ENCODE results near the gene SIK1.
"Not testable (repeated sequence)": the region's sequence is repeated elsewhere in the genome, so short reads cannot be mapped to it uniquely, and the experiment has no call there.

Gene SIK1

GRCh38 chr21:43398533-43398932 lies 28.4 kb downstream of the SIK1 start:
- not testable (repeated sequence) for DNase-seq (ENCODE audit: low read depth, low spot score); H3K27ac ChIP-seq

- H3K27ac ChIP-seq; DNase-seq (ENCODE audit: low read depth, low spot score): not testable (repeated sequence)
Measured at GRCh38 chr21:43398000-43398399, 28.9 kb downstream of the SIK1 start.

GRCh38 chr21:43397439-43397808 lies 29.5 kb downstream of the SIK1 start:
- not testable (repeated sequence) for DNase-seq (ENCODE audit: low read depth, low spot score); H3K27ac ChIP-seq

GRCh38 chr21:43396788-43397438 lies 30.0 kb downstream of the SIK1 start:
- not testable (repeated sequence) for H3K27ac ChIP-seq; DNase-seq (ENCODE audit: low read depth, low spot score)

- H3K27ac ChIP-seq; DNase-seq (ENCODE audit: low read depth, low spot score): not testable (repeated sequence)
Measured at GRCh38 chr21:43383351-43383750, 43.6 kb downstream of the SIK1 start.

- not testable (repeated sequence) for H3K27ac ChIP-seq; DNase-seq (ENCODE audit: low read depth, low spot score)
Measured at GRCh38 chr21:43382902-43383301, 44.0 kb downstream of the SIK1 start.

GRCh38 chr21:43380852-43381533 lies 45.9 kb downstream of the SIK1 start:
- not testable (repeated sequence) for DNase-seq (ENCODE audit: low read depth, low spot score); H3K27ac ChIP-seq

GRCh38 chr21:43380337-43380736 lies 46.6 kb downstream of the SIK1 start:
- DNase-seq (ENCODE audit: low read depth, low spot score); H3K27ac ChIP-seq: not testable (repeated sequence)

GRCh38 chr21:43379626-43380122 lies 47.3 kb downstream of the SIK1 start:
- not testable (repeated sequence) for DNase-seq (ENCODE audit: low read depth, low spot score); H3K27ac ChIP-seq

GRCh38 chr21:43376478-43376882 lies 50.5 kb downstream of the SIK1 start:
- no peak for DNase-seq (ENCODE audit: low read depth, low spot score)
- H3K27ac ChIP-seq = no peak overlapping the region

- no peak overlapping the region for H3K27ac ChIP-seq
- no peak for DNase-seq (ENCODE audit: low read depth, low spot score)
Measured at GRCh38 chr21:43375837-43376477, 51.0 kb downstream of the SIK1 start.

GRCh38 chr21:43375006-43375836 lies 51.7 kb downstream of the SIK1 start:
- no peak overlapping the region for H3K27ac ChIP-seq
- no peak for DNase-seq (ENCODE audit: low read depth, low spot score)

GRCh38 chr21:43374228-43374885 lies 52.6 kb downstream of the SIK1 start:
- DNase-seq (ENCODE audit: low read depth, low spot score) = no peak
- H3K27ac ChIP-seq = no peak overlapping the region

GRCh38 chr21:43373362-43374227 lies 53.3 kb downstream of the SIK1 start:
- DNase-seq (ENCODE audit: low read depth, low spot score) = no peak
- H3K27ac ChIP-seq = peak overlapping the region; percentile 50

- H3K27ac ChIP-seq = peak overlapping the region; percentile 50
- DNase-seq (ENCODE audit: low read depth, low spot score) = peak; percentile 82
Measured at GRCh38 chr21:43372663-43373361, 54.1 kb downstream of the SIK1 start.

GRCh38 chr21:43371786-43372185 lies 55.1 kb downstream of the SIK1 start:
- no peak for DNase-seq (ENCODE audit: low read depth, low spot score)
- no peak overlapping the region for H3K27ac ChIP-seq

GRCh38 chr21:43370888-43371570 lies 55.9 kb downstream of the SIK1 start:
- H3K27ac ChIP-seq = no peak overlapping the region
- DNase-seq (ENCODE audit: low read depth, low spot score) = no peak
